IMR-90 (cell line): ENCODE results near the gene OPALIN.

Experiments
- BHLHE40 ChIP-seq: fragments of 150-350 bp; IDR thresholded peaks from 2 replicates; pipeline ENCODE4 v1.6.1; 2016; ENCODE audit warnings: mild to moderate bottlenecking, low read depth, low read length
- CEBPB ChIP-seq: IDR thresholded peaks from 2 replicates; pipeline ENCODE4 v1.6.1; 2012; ENCODE audit warnings: low read depth, low read length, improper control_type of control experiment
- CHD1 ChIP-seq: IDR thresholded peaks from 2 replicates; pipeline ENCODE4 v1.6.1; 2012; ENCODE audit warnings: low read depth, low read length, improper control_type of control experiment
- MAFK ChIP-seq: IDR thresholded peaks from 2 replicates; pipeline ENCODE4 v1.6.1; 2012; ENCODE audit warnings: low read depth, low read length, improper control_type of control experiment
- MAZ ChIP-seq: IDR thresholded peaks from 2 replicates; pipeline ENCODE4 v1.6.1; 2012; ENCODE audit warnings: low read depth, mild to moderate bottlenecking, low read length, improper control_type of control experiment, moderate library complexity, borderline replicate concordance
- MXI1 ChIP-seq: IDR thresholded peaks from 2 replicates; pipeline ENCODE4 v1.6.1; 2012; ENCODE audit warnings: low read depth, mild to moderate bottlenecking, low read length, moderate library complexity, borderline replicate concordance
- POLR2A ChIP-seq: IDR thresholded peaks from 2 replicates; pipeline ENCODE4 v1.6.1; 2012; ENCODE audit warnings: mild to moderate bottlenecking, low read depth, low read length
- RAD21 ChIP-seq: IDR thresholded peaks from 2 replicates; pipeline ENCODE4 v1.6.1; 2012; ENCODE audit warnings: low read length, improper control_type of control experiment
- RCOR1 ChIP-seq: IDR thresholded peaks from 2 replicates; pipeline ENCODE4 v1.6.1; 2012; ENCODE audit warnings: mild to moderate bottlenecking, low read length, improper control_type of control experiment; ENCODE audit not compliant: insufficient replicate concordance
- RFX5 ChIP-seq: IDR thresholded peaks from 2 replicates; pipeline ENCODE4 v1.8.0; 2012; ENCODE audit warnings: low read depth, mild to moderate bottlenecking, low read length, moderate library complexity
- SMC3 ChIP-seq: fragments of 150-350 bp; IDR thresholded peaks from 2 replicates; pipeline ENCODE4 v1.6.1; 2016; ENCODE audit warnings: low read depth, mild to moderate bottlenecking, antibody characterized with exemption, low read length, moderate library complexity
- TF ChIP-seq, protein P1 (sequence below): conservative IDR thresholded peaks from 2 replicates; pipeline ENCODE4 v1.5.1; 2012; ENCODE audit warnings: mild to moderate bottlenecking, low read depth, low read length, improper control_type of control experiment
- TF ChIP-seq, protein P2 (sequence below): fragments of 150-350 bp; IDR thresholded peaks from 2 replicates; pipeline ENCODE4 v1.6.1; 2017; ENCODE audit warnings: mild to moderate bottlenecking, antibody characterized with exemption, low read length, low read depth

DNA sequence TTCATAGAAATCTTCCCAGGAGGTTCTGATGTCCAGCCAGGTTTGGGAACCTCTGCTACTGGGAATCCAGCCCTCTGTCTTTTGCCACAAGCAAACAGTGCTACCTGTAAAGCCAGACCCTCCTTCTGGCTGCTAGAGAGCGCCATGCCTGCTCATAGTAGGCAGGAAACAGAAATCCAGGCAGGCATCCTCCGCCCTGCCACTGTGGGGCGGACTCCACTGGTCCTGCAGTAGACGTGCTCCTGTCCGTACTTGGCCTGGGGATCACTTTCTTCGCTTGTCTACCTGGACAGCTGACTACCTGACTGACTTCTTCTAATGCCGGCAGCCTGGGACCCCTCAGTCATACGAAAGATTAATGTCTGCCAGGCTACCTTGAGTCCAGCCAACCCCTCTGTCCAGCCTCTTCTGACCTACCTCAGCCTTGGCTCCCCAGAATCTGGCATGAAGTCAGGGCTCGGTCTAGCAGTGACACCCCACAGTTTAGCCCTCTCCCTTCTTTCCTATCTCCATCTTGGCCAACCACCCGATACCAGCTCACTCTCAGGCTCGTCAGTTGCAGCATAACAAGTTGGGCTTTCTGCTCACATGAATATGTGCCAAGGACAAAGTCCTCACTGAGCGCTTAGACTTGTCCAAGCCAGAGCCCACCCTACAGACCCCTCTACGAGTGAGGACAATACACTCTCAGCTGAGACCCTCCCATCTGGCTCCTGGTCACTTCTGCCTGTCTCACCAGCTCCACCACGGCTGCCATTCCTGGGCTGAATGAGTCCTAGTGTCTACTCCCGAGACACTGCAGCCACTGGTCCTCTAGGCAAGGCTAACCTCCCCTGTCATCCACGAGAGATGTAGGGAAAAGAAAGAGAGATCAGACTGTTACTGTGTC is 43.9 kb upstream of the OPALIN start:
- no peak for TF ChIP-seq SMC3
- TF ChIP-seq, protein P1, sequence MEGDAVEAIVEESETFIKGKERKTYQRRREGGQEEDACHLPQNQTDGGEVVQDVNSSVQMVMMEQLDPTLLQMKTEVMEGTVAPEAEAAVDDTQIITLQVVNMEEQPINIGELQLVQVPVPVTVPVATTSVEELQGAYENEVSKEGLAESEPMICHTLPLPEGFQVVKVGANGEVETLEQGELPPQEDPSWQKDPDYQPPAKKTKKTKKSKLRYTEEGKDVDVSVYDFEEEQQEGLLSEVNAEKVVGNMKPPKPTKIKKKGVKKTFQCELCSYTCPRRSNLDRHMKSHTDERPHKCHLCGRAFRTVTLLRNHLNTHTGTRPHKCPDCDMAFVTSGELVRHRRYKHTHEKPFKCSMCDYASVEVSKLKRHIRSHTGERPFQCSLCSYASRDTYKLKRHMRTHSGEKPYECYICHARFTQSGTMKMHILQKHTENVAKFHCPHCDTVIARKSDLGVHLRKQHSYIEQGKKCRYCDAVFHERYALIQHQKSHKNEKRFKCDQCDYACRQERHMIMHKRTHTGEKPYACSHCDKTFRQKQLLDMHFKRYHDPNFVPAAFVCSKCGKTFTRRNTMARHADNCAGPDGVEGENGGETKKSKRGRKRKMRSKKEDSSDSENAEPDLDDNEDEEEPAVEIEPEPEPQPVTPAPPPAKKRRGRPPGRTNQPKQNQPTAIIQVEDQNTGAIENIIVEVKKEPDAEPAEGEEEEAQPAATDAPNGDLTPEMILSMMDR, result no peak
- no peak for TF ChIP-seq CEBPB
- no peak for TF ChIP-seq POLR2A
- no peak for TF ChIP-seq MXI1
- TF ChIP-seq MAZ, result no peak
- TF ChIP-seq RCOR1, result no peak
- no peak for TF ChIP-seq BHLHE40
- TF ChIP-seq, protein P2, sequence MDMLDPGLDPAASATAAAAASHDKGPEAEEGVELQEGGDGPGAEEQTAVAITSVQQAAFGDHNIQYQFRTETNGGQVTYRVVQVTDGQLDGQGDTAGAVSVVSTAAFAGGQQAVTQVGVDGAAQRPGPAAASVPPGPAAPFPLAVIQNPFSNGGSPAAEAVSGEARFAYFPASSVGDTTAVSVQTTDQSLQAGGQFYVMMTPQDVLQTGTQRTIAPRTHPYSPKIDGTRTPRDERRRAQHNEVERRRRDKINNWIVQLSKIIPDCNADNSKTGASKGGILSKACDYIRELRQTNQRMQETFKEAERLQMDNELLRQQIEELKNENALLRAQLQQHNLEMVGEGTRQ, result no peak
- no peak for TF ChIP-seq MAFK
- TF ChIP-seq CHD1, result no peak
- TF ChIP-seq RAD21, result no peak
- no peak for TF ChIP-seq RFX5
